GM23248 (cell line): Measurements from ENCODE around the gene MPHOSPH9.

Experiments
- EZH2 ChIP-seq: fragments of 200-600 bp; sonication (generic); IDR thresholded peaks from 2 replicates; pipeline ENCODE4 v1.6.1; 2018; ENCODE audit warnings: antibody characterized with exemption, mild to moderate bottlenecking; ENCODE audit not compliant: insufficient read depth, poor library complexity, severe bottlenecking
- EZH2phosphoT487 ChIP-seq: fragments of 200-600 bp; sonication (generic); IDR thresholded peaks from 2 replicates; pipeline ENCODE4 v1.6.1; 2018; ENCODE audit warnings: antibody characterized with exemption, moderate library complexity, mild to moderate bottlenecking, low read depth; ENCODE audit not compliant: insufficient read depth

DNA sequence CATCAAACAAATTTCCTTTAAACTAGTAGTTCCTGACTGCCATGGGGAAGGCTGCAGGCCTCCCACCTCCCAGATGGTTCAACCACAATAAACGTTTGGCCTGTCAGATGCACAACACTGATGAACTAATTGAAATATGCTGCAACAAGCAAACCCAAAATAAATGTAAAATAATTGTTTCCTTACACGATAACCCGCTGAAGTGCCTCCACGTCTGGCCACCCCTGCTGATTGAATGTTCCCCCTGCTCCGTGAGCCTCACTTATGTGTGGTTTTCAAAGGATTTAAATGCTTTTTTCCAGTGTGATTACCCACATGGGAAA is 90.5 kb downstream of the MPHOSPH9 start:
- no peak for TF ChIP-seq EZH2
- no peak for TF ChIP-seq EZH2phosphoT487
